Panc1 (cell line): ENCODE data around the gene CASTOR1. TPM values are rescaled to one million over a fixed set of nuclear protein-coding genes. Genes with fewer than 3 reads are reported as not detected.

Source experiments
- ATAC-seq: fragments of 200-7000 bp; cut with Tn5 transposase; 2 replicates; pipeline ENCODE4 v1.9.1; 2020; ENCODE audit warnings: mild to moderate bottlenecking, moderate library complexity
- BruUV-seq: library from RNA; stranded (reverse); fragments of 400-500 nt; replicated peaks from 2 replicates; lab custom pipeline; 2021; lab: Mats Ljungman, UMichigan
- CTCF ChIA-PET: fragments of 300-600 bp; sonication (Branson Sonifier 250); formaldehyde crosslinking; loops from one replicate; lab custom pipeline; 2022; ENCODE audit warnings: antibody characterized with exemption; lab: Charles Lee
- POLR2A ChIA-PET: fragments of 300-600 bp; sonication (Branson Sonifier 250); formaldehyde crosslinking; loops from one replicate; lab custom pipeline; 2022; ENCODE audit warnings: antibody characterized with exemption; lab: Charles Lee
- DNase-seq: peaks from one replicate; pipeline ENCODE4 v3.0.0-alpha.2; 2010; ENCODE audit warnings: low read depth, low spot score
- H3K27ac ChIP-seq: 2 replicates; pipeline ENCODE4 v1.5.1; 2011; ENCODE audit warnings: mild to moderate bottlenecking, low read length, inconsistent platforms
- H3K27me3 ChIP-seq: fragments of 200-500 bp; sonication (Bioruptor generic); 2 replicates; pipeline ENCODE4 v1.6.0; 2014; ENCODE audit warnings: low read length, inconsistent platforms; ENCODE audit not compliant: control insufficient read depth, insufficient read depth
- H3K36me3 ChIP-seq: fragments of 200-500 bp; sonication (Bioruptor generic); 2 replicates; pipeline ENCODE4 v1.5.1; 2014; ENCODE audit warnings: inconsistent platforms, mild to moderate bottlenecking, low read length, moderate library complexity; ENCODE audit not compliant: control insufficient read depth, insufficient read depth
- H3K4me1 ChIP-seq: 2 replicates; pipeline ENCODE4 v1.5.1; 2011; ENCODE audit warnings: inconsistent platforms, mild to moderate bottlenecking, low read length, moderate library complexity; ENCODE audit not compliant: control insufficient read depth, insufficient read depth
- H3K4me3 ChIP-seq, 2 experiments: 2 replicates each; pipeline ENCODE4 v1.5.1; 2011 to 2012; ENCODE audit warnings: low read depth in 2 of 2, low read length in 2 of 2, mild to moderate bottlenecking in 2 of 2, inconsistent platforms in 1 of 2, moderate library complexity in 1 of 2
- H3K9me3 ChIP-seq: fragments of 200-500 bp; sonication (Bioruptor generic); 2 replicates; pipeline ENCODE4 v1.5.1; 2014; ENCODE audit warnings: low read depth, mild to moderate bottlenecking, inconsistent platforms, low read length, moderate library complexity; ENCODE audit not compliant: control insufficient read depth, insufficient read depth
- POLR2AphosphoS5 ChIP-seq: IDR thresholded peaks from 2 replicates; pipeline ENCODE4 v1.6.1; 2012; ENCODE audit warnings: mild to moderate bottlenecking, low read depth, low read length, moderate library complexity
- SIN3A ChIP-seq: IDR thresholded peaks from 2 replicates; pipeline ENCODE4 v1.6.1; 2012; ENCODE audit warnings: low read depth, mild to moderate bottlenecking, low read length, moderate library complexity, borderline replicate concordance; ENCODE audit not compliant: insufficient read depth
- TCF7L2 ChIP-seq: IDR thresholded peaks from 2 replicates; pipeline ENCODE4 v1.6.1; 2011; ENCODE audit warnings: mild to moderate bottlenecking, low read depth, low read length, inconsistent platforms
- in situ Hi-C: cut with HindIII; loops from 2 replicates; pipeline ENCODE4 v1.10.0; 2016; ENCODE audit warnings: low sequenced_read_pairs, low pct_unique_long_range_greater_than_20kb
- intact Hi-C: fragments of 100-400 bp; cut with micrococcal nuclease; formaldehyde crosslinking; loops from one replicate; pipeline ENCODE4 v1.10.0; 2022; ENCODE audit not compliant: unreplicated experiment
- total RNA-seq: library from RNA; stranded (reverse); gene quantifications from one replicate; pipeline ENCODE4 v1.2.1, GENCODE V29; 2021; ENCODE audit not compliant: unreplicated experiment
- TF ChIP-seq, protein P1 (sequence below), 2 experiments: IDR thresholded peaks; 2 replicates each; pipeline ENCODE4 v1.6.1; 2011 to 2012; ENCODE audit warnings: low read depth in 2 of 2, control low read depth in 1 of 2, low read length in 1 of 2, mild to moderate bottlenecking in 1 of 2, moderate library complexity in 1 of 2; ENCODE audit not compliant: insufficient read depth in 1 of 2
- TF ChIP-seq, protein P2 (sequence below): fragments of 450-650 bp; IDR thresholded peaks from 2 replicates; pipeline ENCODE4 v1.5.1; 2017; ENCODE audit warnings: mild to moderate bottlenecking

Gene CASTOR1
- total RNA-seq, 1 experiment from 2014 or later: 6.7 TPM

DNA sequence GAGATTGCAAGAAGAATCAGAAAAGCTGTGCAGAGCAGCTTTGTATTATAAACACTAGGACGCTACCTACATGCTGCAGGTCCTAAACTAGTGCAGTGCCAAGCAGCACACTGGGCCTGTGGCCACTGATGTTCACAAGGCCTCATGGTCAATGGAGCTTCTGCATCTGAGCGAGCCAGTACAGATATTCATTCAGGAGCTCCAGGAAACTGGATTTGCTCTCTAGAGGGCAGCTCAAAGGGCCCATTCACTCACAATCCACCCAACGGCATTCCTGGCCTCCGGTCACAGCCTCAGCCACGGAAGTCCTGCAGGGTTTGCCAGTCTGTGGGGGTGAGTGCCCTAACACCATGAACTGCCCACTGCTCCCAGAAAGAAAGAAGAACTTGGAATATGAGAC is 43.2 kb upstream of the CASTOR1 start:
- DNase-seq (no peak), ATAC-seq (no peak)
- ChIA-PET CTCF (no interaction called here), POLR2A (no interaction called here)
- no peaks in the 10 kb centered on the region for H3K27me3 ChIP-seq
- peaks cover 3% of the 10 kb centered on the region for H3K36me3 ChIP-seq
- TF ChIP-seq POLR2AphosphoS5 (no peak), SIN3A (no peak), TCF7L2 (no peak)
- TF ChIP-seq, protein P1, sequence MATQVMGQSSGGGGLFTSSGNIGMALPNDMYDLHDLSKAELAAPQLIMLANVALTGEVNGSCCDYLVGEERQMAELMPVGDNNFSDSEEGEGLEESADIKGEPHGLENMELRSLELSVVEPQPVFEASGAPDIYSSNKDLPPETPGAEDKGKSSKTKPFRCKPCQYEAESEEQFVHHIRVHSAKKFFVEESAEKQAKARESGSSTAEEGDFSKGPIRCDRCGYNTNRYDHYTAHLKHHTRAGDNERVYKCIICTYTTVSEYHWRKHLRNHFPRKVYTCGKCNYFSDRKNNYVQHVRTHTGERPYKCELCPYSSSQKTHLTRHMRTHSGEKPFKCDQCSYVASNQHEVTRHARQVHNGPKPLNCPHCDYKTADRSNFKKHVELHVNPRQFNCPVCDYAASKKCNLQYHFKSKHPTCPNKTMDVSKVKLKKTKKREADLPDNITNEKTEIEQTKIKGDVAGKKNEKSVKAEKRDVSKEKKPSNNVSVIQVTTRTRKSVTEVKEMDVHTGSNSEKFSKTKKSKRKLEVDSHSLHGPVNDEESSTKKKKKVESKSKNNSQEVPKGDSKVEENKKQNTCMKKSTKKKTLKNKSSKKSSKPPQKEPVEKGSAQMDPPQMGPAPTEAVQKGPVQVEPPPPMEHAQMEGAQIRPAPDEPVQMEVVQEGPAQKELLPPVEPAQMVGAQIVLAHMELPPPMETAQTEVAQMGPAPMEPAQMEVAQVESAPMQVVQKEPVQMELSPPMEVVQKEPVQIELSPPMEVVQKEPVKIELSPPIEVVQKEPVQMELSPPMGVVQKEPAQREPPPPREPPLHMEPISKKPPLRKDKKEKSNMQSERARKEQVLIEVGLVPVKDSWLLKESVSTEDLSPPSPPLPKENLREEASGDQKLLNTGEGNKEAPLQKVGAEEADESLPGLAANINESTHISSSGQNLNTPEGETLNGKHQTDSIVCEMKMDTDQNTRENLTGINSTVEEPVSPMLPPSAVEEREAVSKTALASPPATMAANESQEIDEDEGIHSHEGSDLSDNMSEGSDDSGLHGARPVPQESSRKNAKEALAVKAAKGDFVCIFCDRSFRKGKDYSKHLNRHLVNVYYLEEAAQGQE (IDR thresholded peaks at IDR 0.05; ENCODE audit: insufficient read depth in 1 of 2, low read depth in 2 of 2, low read length in 1 of 2): no peak
- TF ChIP-seq, protein P2, sequence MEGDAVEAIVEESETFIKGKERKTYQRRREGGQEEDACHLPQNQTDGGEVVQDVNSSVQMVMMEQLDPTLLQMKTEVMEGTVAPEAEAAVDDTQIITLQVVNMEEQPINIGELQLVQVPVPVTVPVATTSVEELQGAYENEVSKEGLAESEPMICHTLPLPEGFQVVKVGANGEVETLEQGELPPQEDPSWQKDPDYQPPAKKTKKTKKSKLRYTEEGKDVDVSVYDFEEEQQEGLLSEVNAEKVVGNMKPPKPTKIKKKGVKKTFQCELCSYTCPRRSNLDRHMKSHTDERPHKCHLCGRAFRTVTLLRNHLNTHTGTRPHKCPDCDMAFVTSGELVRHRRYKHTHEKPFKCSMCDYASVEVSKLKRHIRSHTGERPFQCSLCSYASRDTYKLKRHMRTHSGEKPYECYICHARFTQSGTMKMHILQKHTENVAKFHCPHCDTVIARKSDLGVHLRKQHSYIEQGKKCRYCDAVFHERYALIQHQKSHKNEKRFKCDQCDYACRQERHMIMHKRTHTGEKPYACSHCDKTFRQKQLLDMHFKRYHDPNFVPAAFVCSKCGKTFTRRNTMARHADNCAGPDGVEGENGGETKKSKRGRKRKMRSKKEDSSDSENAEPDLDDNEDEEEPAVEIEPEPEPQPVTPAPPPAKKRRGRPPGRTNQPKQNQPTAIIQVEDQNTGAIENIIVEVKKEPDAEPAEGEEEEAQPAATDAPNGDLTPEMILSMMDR: no peak
- H3K4me3 ChIP-seq: no peak overlapping the region
- peaks cover under 1% of the 10 kb centered on the region; the same call in 1 of the 2 replicates for H3K4me1 ChIP-seq
- intact Hi-C loops (no loop called here), in situ Hi-C loops (no loop called here)
- no TSS peak for BruUV-seq
- H3K9me3 ChIP-seq: no peaks in the 10 kb centered on the region
- no peak overlapping the region for H3K27ac ChIP-seq

DNA sequence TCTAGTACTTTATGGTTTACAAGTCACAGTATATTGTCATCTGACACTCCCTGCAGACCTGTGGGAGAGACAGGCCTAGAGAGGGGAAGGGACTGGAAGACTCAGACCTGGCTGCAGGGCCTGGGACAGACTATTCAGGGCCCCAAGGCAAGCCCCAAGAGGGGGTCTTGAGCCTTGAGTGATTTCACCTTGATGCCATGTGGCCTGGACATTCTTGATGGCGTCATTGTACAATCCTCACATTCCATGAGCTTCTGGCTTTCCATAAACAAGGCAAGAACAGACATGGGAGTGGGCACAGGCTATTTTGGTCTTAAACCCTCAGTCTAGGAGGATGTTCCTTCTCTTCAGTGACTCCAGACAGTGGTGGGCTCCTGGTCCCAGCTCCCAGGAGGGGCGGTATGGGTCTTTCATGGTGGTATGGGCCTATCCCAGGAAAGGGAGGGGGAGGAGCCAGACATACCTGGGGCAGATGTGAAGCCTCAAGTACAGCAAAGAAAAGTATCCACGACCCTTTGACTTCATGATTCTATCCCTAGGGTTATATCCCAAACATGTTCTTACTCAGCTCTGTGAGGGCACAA is 39.3 kb upstream of the CASTOR1 start:
- ChIA-PET CTCF (interaction anchor here (2.3 kb wide), 1 partner anchor 40 kb away, joined by 11 read pairs; no protein-coding TSS in a partner anchor), POLR2A (no interaction called here)
- Histone ChIP-seq H3K4me1 (peaks cover 16% of the 10 kb centered on the region), H3K4me3 (no peak overlapping the region), H3K27ac (no peak overlapping the region), H3K36me3 (peaks cover 2% of the 10 kb centered on the region), H3K27me3 (no peaks in the 10 kb centered on the region), H3K9me3 (no peaks in the 10 kb centered on the region)
- no TSS peak for BruUV-seq
- intact Hi-C loops: no loop called here
- in situ Hi-C loops: no loop called here
- TF ChIP-seq POLR2AphosphoS5 (no peak), SIN3A (no peak)
- TF ChIP-seq, protein P1 (IDR thresholded peaks at IDR 0.05; ENCODE audit: insufficient read depth in 1 of 2, low read depth in 2 of 2, low read length in 1 of 2): no peak
- TF ChIP-seq, protein P2: no peak
- no peak for DNase-seq
- ATAC-seq: no peak
